Neural progenitor cell (in vitro differentiated cells): ENCODE measurements around the gene FOXJ1.

ENCODE experiments used
- EZH2 ChIP-seq: fragments of 200-600 bp; sonication (generic); IDR thresholded peaks from 2 replicates; pipeline ENCODE4 v1.6.1; 2017; ENCODE audit warnings: antibody characterized with exemption, mild to moderate bottlenecking, moderate library complexity
- EZH2phosphoT487 ChIP-seq: fragments of 200-600 bp; sonication (generic); IDR thresholded peaks from 2 replicates; pipeline ENCODE4 v1.6.1; 2017; ENCODE audit warnings: antibody characterized with exemption
- TF ChIP-seq, protein P1 (sequence below): fragments of 200-600 bp; sonication (generic); IDR thresholded peaks from 2 replicates; pipeline ENCODE4 v1.5.1; 2017; ENCODE audit warnings: antibody characterized with exemption, mild to moderate bottlenecking

DNA sequence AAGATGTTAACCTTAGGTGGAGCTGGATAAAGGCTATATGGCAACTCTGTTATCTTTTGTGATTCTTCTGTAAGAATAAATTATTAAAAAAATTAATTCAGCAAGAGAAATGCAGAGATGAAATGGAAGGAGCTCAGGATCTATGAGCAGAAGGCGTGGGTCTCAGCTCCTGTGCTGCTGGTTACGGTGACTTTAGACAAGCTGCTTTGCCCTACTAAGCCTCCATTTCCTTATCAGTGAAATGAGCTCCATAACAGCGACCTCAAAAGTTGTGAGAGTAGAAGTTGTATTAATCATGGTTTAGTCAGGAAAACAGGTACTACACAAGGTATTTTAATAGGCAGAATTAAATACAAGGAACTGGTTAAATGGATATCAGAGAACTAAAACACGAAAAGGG lies 48.2 kb upstream of the FOXJ1 start:
- TF ChIP-seq, protein P1, sequence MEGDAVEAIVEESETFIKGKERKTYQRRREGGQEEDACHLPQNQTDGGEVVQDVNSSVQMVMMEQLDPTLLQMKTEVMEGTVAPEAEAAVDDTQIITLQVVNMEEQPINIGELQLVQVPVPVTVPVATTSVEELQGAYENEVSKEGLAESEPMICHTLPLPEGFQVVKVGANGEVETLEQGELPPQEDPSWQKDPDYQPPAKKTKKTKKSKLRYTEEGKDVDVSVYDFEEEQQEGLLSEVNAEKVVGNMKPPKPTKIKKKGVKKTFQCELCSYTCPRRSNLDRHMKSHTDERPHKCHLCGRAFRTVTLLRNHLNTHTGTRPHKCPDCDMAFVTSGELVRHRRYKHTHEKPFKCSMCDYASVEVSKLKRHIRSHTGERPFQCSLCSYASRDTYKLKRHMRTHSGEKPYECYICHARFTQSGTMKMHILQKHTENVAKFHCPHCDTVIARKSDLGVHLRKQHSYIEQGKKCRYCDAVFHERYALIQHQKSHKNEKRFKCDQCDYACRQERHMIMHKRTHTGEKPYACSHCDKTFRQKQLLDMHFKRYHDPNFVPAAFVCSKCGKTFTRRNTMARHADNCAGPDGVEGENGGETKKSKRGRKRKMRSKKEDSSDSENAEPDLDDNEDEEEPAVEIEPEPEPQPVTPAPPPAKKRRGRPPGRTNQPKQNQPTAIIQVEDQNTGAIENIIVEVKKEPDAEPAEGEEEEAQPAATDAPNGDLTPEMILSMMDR: no peak
- TF ChIP-seq EZH2 (no peak), EZH2phosphoT487 (no peak)
